Activated CD4-positive, CD25-positive, alpha-beta regulatory T cell (primary cell): ENCODE measurements around the gene C11orf42.
A peak's percentile ranks its signal among the peaks of the same experiment; 100 is the strongest.
"Not testable (repeated sequence)": the region's sequence is repeated elsewhere in the genome, so short reads cannot be mapped to it uniquely, and the experiment has no call there.

ENCODE experiments used
- DNase-seq, 4 experiments: peaks; one replicate each; lab custom pipeline; 2025; lab: John Stamatoyannopoulos, UW

C11orf42 gene

GRCh38 chr11:6223854-6224253, 18.5 kb downstream of the C11orf42 start:
- no peak for DNase-seq

GRCh38 chr11:6224421-6224820, 19.1 kb downstream of the C11orf42 start:
- DNase-seq = no peak

- no peak for DNase-seq
These were observed 19.7 kb downstream of the C11orf42 start for GRCh38 chr11:6225024-6225423.

DNA sequence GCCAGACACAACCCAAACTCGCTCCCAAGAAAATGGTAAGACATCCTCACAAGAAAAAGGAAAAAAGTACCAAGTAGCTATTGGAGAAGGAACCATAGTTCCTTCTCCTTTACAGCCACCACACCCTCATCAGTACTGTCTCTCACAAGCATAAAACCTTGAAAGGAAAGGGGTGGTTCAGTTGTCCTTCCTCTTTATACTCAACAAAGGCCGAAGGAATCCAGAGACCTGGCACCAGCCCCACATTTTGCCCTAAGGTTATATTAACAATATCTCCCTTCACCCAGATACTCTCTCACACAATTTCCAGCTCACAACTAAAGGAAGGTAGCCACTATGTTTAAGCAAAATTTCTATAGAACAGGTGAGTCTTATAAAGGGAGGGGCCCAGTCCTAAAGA, 20.5 kb downstream of the C11orf42 start:
- DNase-seq = no peak

- DNase-seq = no peak
These were observed 23.2 kb downstream of the C11orf42 start for GRCh38 chr11:6228520-6228919.

DNA sequence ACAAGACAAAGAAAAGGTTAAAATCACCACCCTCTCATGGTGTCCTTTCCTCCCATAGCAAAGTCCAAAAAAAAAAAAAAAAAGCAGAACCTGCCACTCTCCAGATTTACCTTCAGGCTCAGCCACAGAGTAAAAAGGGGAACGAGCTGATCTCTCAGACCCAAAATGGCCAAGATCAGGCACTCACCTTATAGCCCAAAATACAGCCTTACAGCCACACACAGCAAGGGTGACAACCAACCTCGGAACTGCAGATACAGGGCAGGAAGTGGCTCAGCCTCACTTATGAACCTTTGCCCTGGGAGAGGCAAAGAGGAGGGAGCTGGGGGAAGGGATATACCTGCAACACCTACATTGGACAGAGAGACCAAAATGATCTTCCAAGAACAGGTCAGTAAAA, 24.6 kb downstream of the C11orf42 start:
- no peak for DNase-seq

DNA sequence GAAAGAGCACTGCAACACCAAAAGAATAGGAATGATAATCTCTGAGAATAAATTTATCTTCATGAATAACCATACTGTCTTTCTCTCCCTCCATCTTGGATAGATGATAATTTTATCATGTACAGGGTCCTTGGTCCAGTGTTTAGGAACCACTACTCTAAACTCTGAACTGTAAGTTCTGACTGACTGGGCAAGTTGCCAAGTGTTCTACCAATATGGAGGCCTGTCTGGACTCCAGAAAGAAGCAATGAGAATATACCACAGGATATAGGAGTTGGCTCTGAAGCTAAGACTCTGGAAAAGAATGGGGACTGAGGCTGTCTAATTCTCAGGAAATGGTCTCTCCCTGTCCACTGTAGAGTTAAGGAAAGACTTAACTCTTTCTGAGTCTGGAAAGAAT, 27.5 kb downstream of the C11orf42 start:
- DNase-seq = no peak

DNA sequence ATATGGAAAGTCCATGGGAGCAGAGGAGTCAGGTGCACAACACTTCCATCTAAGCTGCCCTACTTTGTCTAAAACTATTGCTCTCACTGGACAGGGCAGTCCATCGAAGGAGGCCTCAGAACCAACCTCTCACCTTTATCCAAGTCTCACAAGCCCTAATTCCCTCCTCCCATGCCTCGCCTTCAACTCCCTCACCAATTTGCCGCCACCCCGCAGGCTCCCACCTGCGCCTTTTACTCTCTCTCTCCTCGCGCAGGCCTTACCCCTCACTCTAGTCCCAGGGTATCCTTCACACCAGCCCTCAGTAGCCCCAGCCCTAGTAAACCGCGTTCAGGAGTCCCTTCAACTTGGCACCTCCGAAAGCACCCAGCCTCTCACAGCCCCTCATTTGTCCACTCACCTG, 28.6 kb downstream of the C11orf42 start:
- DNase-seq = no peak

DNA sequence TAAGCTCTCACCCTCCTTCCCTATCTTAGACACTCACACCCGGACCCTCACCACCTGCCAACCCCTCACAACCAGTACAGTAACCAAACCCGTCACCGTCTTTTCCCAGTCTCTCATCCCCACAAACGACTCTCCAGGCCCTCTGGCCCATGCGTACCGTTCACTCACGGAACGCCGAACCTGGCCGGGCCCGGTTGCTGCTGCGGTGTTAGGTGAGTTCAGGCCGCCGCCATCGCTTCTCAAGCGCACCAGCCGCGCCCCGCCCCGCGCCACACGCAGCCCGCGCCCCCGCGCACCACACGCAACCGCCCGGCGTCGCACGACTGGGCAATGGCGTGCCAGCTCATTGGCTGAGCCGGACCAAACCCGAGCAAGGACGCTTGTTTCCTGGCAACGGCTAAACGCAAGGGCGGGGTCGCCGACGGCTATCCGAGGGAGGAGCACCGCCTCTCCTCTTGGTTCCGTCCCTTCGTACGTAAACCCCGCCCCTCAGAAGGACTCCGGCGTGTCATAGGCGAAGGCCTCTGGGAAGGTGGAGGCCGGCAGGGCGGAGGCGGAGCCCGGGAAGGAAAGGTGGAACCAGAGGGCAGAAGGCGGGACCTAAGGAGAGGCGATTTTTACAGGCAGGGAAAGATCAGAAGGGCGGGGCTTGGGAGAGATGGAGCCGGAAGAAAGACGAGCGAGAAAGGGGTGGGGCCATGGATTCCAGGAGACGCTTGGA, 29.2 kb downstream of the C11orf42 start, which contains the start of gene FHIP1B:
FHIP1B (minus strand) TSS at position 250 of the 721 bp plus-strand sequence. CDS start 10,120 bp downstream, outside the sequence.
- DNase-seq = peak; percentile 96 to 99 (median 98)

DNA sequence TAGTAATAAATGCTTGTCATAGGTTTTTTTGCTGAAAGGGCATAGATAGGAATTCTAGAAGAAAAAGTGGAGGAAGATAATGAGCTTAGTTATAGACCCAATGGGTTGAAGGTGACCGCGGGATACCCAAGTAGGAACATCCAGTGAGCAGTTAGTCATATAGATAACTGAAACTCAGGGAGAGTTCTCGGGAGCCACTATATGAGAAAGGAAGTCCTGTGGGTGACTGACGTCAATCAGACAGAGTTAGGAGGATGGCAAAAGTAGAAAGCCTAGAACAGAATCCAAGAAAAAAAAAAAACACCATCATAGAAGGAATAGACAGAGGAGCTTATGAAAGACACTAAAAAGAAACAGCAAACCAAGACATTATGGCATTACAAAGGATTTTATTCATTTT, 31.9 kb downstream of the C11orf42 start:
- no peak for DNase-seq

DNA sequence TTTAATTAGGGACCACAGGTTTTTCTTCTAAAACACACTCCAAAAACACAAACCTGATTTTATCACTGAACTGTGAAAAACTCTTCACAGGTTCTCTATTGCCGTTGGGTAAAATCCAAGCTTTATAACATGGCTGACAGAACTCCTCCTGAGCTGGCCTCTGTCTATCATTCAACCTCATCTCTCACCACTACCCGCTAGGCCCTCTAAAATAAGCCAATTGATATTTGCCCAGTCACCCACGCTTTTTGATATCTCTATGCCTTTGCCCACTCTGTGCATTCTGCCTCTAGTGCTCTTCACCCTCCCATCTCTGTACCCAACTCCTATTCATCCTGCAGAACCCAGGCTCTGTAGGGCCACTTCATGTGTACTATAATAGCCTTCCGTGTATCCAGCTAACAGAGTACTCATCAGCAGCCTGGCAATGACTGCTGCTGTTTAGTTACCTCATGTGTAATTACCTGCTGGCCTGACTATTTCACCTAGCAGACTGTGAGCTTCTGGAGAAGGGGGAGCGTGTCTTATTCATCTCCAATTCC, 32.5 kb downstream of the C11orf42 start:
- no peak for DNase-seq

DNA sequence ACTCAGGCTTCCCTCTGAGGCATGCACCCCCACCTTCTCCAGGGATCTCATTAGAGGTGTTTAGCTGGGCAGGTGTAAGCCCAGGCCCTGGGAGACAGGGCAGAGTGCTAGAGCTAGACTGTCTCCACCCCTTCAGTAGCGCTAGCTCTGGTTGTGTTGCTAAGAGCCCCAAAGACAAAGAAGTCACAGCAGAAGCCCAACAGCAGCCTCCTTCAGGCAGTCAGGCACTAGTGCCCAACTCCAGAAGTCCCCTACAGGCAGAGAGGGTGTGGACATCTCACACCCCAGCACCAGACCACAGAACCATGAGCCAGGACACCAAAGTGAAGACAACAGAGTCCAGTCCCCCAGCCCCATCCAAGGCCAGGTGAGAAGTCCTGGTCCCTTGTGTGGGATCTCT, 33.5 kb downstream of the C11orf42 start, which contains the start of gene CNGA4:
CNGA4 (plus strand) TSS at position 188 of the 400 bp plus-strand sequence; CDS start at position 306, 118 bp downstream.
- DNase-seq = no peak

- no peak for DNase-seq
These were observed 34.8 kb downstream of the C11orf42 start for GRCh38 chr11:6240139-6240538.

GRCh38 chr11:6240781-6241180, 35.4 kb downstream of the C11orf42 start:
- no peak for DNase-seq

- DNase-seq = no peak
These were observed 36.0 kb downstream of the C11orf42 start for GRCh38 chr11:6241316-6241715.

- DNase-seq = no peak
These were observed 40.2 kb downstream of the C11orf42 start for GRCh38 chr11:6245536-6245935.

DNA sequence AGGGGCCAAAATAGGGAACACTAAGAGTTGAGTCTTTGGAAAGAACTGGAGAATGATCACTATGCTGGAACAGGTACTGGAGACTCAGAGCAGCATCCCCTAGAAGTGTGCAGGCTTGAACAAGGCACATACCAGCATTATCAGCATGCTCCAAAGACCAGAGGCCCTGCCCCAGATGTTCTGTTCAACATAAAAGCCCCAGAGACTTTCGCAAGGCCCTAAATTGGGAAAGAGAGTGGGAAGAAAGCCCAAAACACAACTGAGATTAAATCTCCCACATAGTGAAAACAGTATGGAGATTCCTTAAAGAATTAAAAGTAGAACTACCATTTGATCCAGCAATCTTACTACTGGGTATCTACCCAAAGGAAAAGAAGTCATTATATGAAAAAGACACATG, 42.9 kb downstream of the C11orf42 start:
- DNase-seq = no peak

GRCh38 chr11:6248897-6249296, 43.5 kb downstream of the C11orf42 start:
- DNase-seq = not testable (repeated sequence)

- no peak for DNase-seq
These were observed 44.6 kb downstream of the C11orf42 start for GRCh38 chr11:6249770-6250555.

- peak in 2 of 4 experiments; percentile 15 to 39 for DNase-seq
These were observed 45.9 kb downstream of the C11orf42 start for GRCh38 chr11:6251120-6251733.

GRCh38 chr11:6251990-6252473, 46.7 kb downstream of the C11orf42 start:
- DNase-seq = no peak

GRCh38 chr11:6253197-6253596, 47.8 kb downstream of the C11orf42 start:
- no peak for DNase-seq
